Smooth muscle cell (in vitro differentiated cells): Measurements from ENCODE around the gene C12orf54. TPM values are rescaled to one million over a fixed set of nuclear protein-coding genes. Genes with fewer than 3 reads are reported as not detected.

Experiments
- DNase-seq: peaks from one replicate; lab custom pipeline; 2025; ENCODE audit not compliant: unreplicated experiment; lab: John Stamatoyannopoulos, UW
- H2AFZ ChIP-seq: fragments of 200-600 bp; sonication (generic); 2 replicates; pipeline ENCODE4 v1.6.0; 2016; ENCODE audit warnings: antibody characterized with exemption, low read depth, mild to moderate bottlenecking
- H3F3A ChIP-seq: fragments of 200-600 bp; sonication (generic); 2 replicates; pipeline ENCODE4 v1.6.0; 2017; ENCODE audit warnings: antibody characterized with exemption, low read depth
- H3K27ac ChIP-seq: fragments of 200-600 bp; sonication (generic); 2 replicates; pipeline ENCODE4 v1.5.1; 2016; ENCODE audit warnings: low read depth, mild to moderate bottlenecking
- H3K27me3 ChIP-seq: fragments of 200-600 bp; sonication (generic); 2 replicates; pipeline ENCODE4 v1.6.1; 2016; ENCODE audit warnings: low read depth, mild to moderate bottlenecking
- H3K36me3 ChIP-seq: fragments of 200-600 bp; sonication (generic); 2 replicates; pipeline ENCODE4 v1.5.1; 2016; ENCODE audit warnings: low read depth
- H3K4me1 ChIP-seq: fragments of 200-600 bp; sonication (generic); 2 replicates; pipeline ENCODE4 v1.5.1; 2016; ENCODE audit warnings: low read depth
- H3K4me2 ChIP-seq: fragments of 200-600 bp; sonication (generic); 2 replicates; pipeline ENCODE4 v1.6.0; 2016; ENCODE audit warnings: mild to moderate bottlenecking
- H3K4me3 ChIP-seq: fragments of 200-600 bp; sonication (generic); 2 replicates; pipeline ENCODE4 v1.5.1; 2016; ENCODE audit warnings: mild to moderate bottlenecking
- H3K79me2 ChIP-seq: fragments of 200-600 bp; sonication (generic); 2 replicates; pipeline ENCODE4 v1.6.0; 2016; ENCODE audit warnings: low read depth, mild to moderate bottlenecking
- H3K9ac ChIP-seq: fragments of 200-600 bp; sonication (generic); 2 replicates; pipeline ENCODE4 v1.6.0; 2016; ENCODE audit warnings: low read depth
- H3K9me3 ChIP-seq: fragments of 200-600 bp; sonication (generic); replicated peaks from 2 replicates; pipeline ENCODE4 v1.5.1; 2016; ENCODE audit warnings: low read depth
- H4K20me1 ChIP-seq: fragments of 200-600 bp; sonication (generic); 2 replicates; pipeline ENCODE4 v1.6.0; 2016; ENCODE audit warnings: low read depth
- WGBS: methylation state at CpG from one replicate; pipeline ENCODE4 v1.1.7; 2016; ENCODE audit warnings: low lambda C conversion rate; 5-methylcytosine and 5-hydroxymethylcytosine counted together
- polyA plus RNA-seq: library from polyadenylated mRNA; unstranded; fragments of >200 nt; fragmentation: Nextera tagmentation; extraction: Ambion mirVana; gene quantifications from 2 replicates; pipeline ENCODE4 v1.2.1, GENCODE V29; 2016
- total RNA-seq: library from RNA; depleted of rRNA; stranded (reverse); fragments of >200 nt; gene quantifications from 2 replicates; pipeline ENCODE4 v1.2.3, GENCODE V29; 2014
- TF ChIP-seq, protein P1 (sequence below): fragments of 200-600 bp; sonication (generic); IDR thresholded peaks from 2 replicates; pipeline ENCODE4 v1.5.1; 2017; ENCODE audit warnings: borderline replicate concordance, mild to moderate bottlenecking, antibody characterized with exemption; ENCODE audit not compliant: insufficient read depth, poor library complexity, severe bottlenecking

C12orf54 gene
- total and polyA plus RNA-seq, 2 experiments from 2014 or later, result 0.45 to 1.1 TPM

DNA sequence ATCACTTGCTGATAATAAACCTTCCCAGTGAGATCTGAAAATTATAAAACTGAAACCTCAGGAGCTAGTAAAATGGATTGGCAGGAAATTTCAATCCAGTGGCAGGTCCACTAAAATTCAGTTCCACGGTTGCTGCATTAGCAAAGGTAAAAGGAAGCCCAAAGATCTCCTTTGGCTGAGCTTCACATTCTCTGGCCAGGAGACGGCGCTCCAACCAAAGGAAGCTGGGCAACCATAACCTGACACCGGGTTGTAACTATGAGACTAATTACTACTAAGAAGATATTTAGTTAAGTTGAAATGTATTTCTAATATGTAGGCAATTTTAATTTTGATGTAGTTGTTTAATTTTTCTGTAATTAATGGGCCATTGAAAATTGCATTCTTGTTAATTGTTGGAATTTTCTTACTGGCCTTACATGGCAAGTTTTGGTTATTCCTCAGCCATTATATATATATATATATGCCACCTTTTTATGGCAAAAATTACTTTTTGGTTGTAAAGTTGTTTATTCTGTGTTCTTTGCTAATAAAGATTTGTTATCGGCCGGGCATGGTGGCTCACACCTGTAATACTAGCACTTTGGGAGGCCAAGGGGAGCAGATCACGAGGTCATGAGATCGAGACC, 60.1 kb downstream of the C12orf54 start:
- Histone ChIP-seq H4K20me1 (no peaks in the 10 kb centered on the region), H3K9me3 (no peaks in the 10 kb centered on the region), H3K79me2 (no peaks in the 10 kb centered on the region), H3K9ac (no peak overlapping the region), H3K4me1 (no peaks in the 10 kb centered on the region), H2AFZ (no peak overlapping the region), H3K27me3 (no peaks in the 10 kb centered on the region), H3K4me3 (no peak overlapping the region), H3K27ac (no peak overlapping the region), H3F3A (no peaks in the 10 kb centered on the region), H3K4me2 (no peak overlapping the region), H3K36me3 (no peaks in the 10 kb centered on the region)
- TF ChIP-seq, protein P1, sequence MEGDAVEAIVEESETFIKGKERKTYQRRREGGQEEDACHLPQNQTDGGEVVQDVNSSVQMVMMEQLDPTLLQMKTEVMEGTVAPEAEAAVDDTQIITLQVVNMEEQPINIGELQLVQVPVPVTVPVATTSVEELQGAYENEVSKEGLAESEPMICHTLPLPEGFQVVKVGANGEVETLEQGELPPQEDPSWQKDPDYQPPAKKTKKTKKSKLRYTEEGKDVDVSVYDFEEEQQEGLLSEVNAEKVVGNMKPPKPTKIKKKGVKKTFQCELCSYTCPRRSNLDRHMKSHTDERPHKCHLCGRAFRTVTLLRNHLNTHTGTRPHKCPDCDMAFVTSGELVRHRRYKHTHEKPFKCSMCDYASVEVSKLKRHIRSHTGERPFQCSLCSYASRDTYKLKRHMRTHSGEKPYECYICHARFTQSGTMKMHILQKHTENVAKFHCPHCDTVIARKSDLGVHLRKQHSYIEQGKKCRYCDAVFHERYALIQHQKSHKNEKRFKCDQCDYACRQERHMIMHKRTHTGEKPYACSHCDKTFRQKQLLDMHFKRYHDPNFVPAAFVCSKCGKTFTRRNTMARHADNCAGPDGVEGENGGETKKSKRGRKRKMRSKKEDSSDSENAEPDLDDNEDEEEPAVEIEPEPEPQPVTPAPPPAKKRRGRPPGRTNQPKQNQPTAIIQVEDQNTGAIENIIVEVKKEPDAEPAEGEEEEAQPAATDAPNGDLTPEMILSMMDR, result peak; percentile 36
- no peak for DNase-seq
- WGBS, result 73% methylated on average over 8 of the region's 8 CpGs

DNA sequence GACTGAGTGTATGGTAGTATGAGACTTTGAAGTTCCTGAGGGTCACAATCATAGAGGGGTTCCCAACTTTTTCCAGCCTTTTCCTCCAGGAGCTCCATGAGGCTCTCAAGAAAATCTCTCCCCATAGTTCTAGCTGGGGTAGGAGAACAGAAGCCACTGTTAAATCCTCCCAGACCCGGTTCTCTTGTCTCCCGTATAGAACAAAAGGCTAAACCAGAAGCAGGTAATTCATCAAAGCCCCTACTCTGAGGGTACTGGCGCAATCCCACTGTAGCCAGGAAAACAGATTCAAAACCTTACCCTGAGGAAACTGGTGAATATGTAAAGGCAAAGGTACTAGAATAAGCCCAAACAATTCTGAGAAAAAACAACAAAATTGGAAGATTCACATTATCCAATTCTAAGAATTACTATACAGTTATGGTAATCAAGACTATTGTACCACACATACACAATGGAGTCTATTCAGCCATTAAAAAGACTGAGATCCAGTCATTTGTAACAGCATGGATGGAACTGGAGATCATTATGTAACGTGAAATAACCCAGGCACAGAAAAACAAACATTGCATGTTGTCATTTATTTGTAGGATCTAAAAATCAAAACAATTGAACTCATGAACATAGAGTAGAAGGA, 63.7 kb downstream of the C12orf54 start:
- 83% methylated on average over 4 of the region's 4 CpGs for WGBS
- Histone ChIP-seq H4K20me1 (no peaks in the 10 kb centered on the region), H3K4me2 (no peak overlapping the region), H3K9me3 (no peaks in the 10 kb centered on the region), H3K27me3 (no peaks in the 10 kb centered on the region), H2AFZ (no peak overlapping the region), H3K4me3 (no peak overlapping the region), H3K9ac (no peak overlapping the region), H3K36me3 (no peaks in the 10 kb centered on the region), H3K27ac (no peak overlapping the region), H3F3A (no peaks in the 10 kb centered on the region), H3K4me1 (no peaks in the 10 kb centered on the region), H3K79me2 (no peaks in the 10 kb centered on the region)
- no peak for DNase-seq
- TF ChIP-seq, protein P1, result no peak

Other genes with a start within 250 kb of the C12orf54 start
- 28.1 and 61.4 TPM in 2 replicates for gene ZNF641, start 131.6 kb upstream of the C12orf54 start, total RNA-seq
- 19.4 and 22.6 TPM in 2 replicates for gene ZNF641, start 131.6 kb upstream of the C12orf54 start, polyA plus RNA-seq
- gene ANP32D, start 9.9 kb upstream of the C12orf54 start, total RNA-seq, result not detected in 2 replicates
- gene ANP32D, start 9.9 kb upstream of the C12orf54 start, polyA plus RNA-seq, result not detected in 2 replicates
- gene OR8S1, start 43.1 kb downstream of the C12orf54 start, total RNA-seq, result not detected in 2 replicates
- gene OR8S1, start 43.1 kb downstream of the C12orf54 start, polyA plus RNA-seq, result not detected in 2 replicates
- gene LALBA, start 87.5 kb downstream of the C12orf54 start, total RNA-seq, result not detected in 2 replicates
- not detected in 2 replicates for gene LALBA, start 87.5 kb downstream of the C12orf54 start, polyA plus RNA-seq
- 40.7 and 79.0 TPM in 2 replicates for gene KANSL2, start 199.7 kb downstream of the C12orf54 start, total RNA-seq
- 27.9 and 29.7 TPM in 2 replicates for gene KANSL2, start 199.7 kb downstream of the C12orf54 start, polyA plus RNA-seq
- gene CCNT1, start 234.2 kb downstream of the C12orf54 start, total RNA-seq, result 38.4 and 39.7 TPM in 2 replicates
- gene CCNT1, start 234.2 kb downstream of the C12orf54 start, polyA plus RNA-seq, result 7.5 and 8.6 TPM in 2 replicates